ENCODE results near the gene STEAP2. TPM values are rescaled to one million over a fixed set of nuclear protein-coding genes. Genes with fewer than 3 reads are reported as not detected.
"Not testable (repeated sequence)": the region's sequence is repeated elsewhere in the genome, so short reads cannot be mapped to it uniquely, and the experiment has no call there.

The STEAP2 gene
- total and polyA plus RNA-seq, 5 donors, result 16.7 to 46.3 (median 42.1) TPM

GRCh38 chr7:90176195-90176594 lies 35.3 kb upstream of the STEAP2 start:
- DNase-seq (no peak), ATAC-seq (no peak)
- H3K4me3 ChIP-seq (ENCODE audit: low read length), result no peak overlapping the region
- H3K27me3 ChIP-seq (ENCODE audit: control insufficient read depth, insufficient read depth), result no peaks in the 10 kb centered on the region
- no peaks in the 10 kb centered on the region for H3K4me1 ChIP-seq (ENCODE audit: control insufficient read depth, insufficient read depth, low read length)
- no peaks in the 10 kb centered on the region for H3K9me3 ChIP-seq (ENCODE audit: control insufficient read depth, low read length)
- H3K27ac ChIP-seq (ENCODE audit: low read length), result no peak overlapping the region
- intact Hi-C loops (cut with DNase I), result no loop called here
- 89% methylated on average over 1 of the region's 1 CpG for WGBS

DNA sequence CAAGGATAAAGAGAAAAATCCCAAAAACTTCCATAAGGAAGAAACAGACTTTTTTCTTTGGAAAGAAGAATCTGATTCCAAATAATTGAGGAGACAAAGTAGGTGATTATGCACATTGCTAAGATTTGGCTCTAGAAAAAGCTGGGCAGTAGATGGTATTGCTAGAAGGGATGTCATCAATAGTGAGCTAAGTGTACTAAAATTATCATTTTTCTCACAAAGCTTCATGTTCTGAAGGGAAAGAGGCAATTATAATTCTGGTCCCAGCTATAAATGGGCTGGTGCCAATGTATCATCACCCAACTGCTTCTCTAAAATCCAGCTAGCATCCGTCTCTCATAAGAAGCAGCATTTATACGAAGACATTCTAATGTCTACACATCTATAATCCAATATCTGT lies 33.4 kb upstream of the STEAP2 start:
- Histone ChIP-seq H3K27ac (ENCODE audit: low read length) (no peak overlapping the region), H3K9me3 (ENCODE audit: control insufficient read depth, low read length) (no peaks in the 10 kb centered on the region), H3K4me1 (ENCODE audit: control insufficient read depth, insufficient read depth, low read length) (no peaks in the 10 kb centered on the region), H3K4me3 (ENCODE audit: low read length) (no peak overlapping the region), H3K27me3 (ENCODE audit: control insufficient read depth, insufficient read depth) (no peaks in the 10 kb centered on the region)
- intact Hi-C loops (cut with DNase I), result no loop called here
- 90% methylated on average over 2 of the region's 2 CpGs for WGBS
- no peak for DNase-seq
- ATAC-seq, result no peak

- no peak overlapping the region for H3K4me3 ChIP-seq (ENCODE audit: low read length)
- intact Hi-C loops (cut with DNase I), result no loop called here
- ATAC-seq, result no peak
- 71% methylated on average over 6 of the region's 6 CpGs for WGBS
- no peak overlapping the region for H3K27ac ChIP-seq (ENCODE audit: low read length)
- DNase-seq, result no peak
- H3K4me1 ChIP-seq (ENCODE audit: control insufficient read depth, insufficient read depth, low read length), result no peaks in the 10 kb centered on the region
- H3K9me3 ChIP-seq (ENCODE audit: control insufficient read depth, low read length), result no peaks in the 10 kb centered on the region
- no peaks in the 10 kb centered on the region for H3K27me3 ChIP-seq (ENCODE audit: control insufficient read depth, insufficient read depth)
Observed at GRCh38 chr7:90178679-90179278, 32.8 kb upstream of the STEAP2 start.

DNA sequence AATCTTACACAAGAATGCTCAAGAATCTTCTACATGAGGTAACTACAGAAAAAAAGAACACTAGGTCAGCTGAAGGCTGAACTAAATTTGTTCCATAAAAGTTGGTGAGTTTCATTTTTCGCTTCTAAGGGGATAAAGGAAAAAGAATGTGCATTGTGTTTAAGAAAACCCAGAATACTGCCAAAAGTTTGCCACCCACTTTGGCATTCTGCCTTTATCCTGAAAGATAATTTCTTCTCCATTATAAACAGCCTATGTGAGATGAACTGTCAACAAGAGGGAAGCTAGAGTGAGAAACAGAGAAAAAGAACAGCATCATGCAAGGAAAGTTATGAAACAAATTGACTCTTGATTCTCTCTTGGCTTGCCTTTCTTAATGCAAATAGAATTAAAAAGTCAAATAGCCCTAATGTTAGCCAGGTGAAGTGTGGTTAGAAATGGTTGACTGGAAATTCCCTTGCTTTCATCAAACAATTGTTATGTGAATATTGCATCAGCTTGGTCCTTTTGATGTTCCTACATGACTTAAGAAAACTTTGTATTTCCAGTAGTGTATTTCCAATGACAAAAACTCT lies 31.4 kb upstream of the STEAP2 start:
- WGBS, result 60% methylated on average over 1 of the region's 1 CpG
- intact Hi-C loops (cut with DNase I), result no loop called here

GRCh38 chr7:90180649-90181048 lies 30.9 kb upstream of the STEAP2 start:
- Histone ChIP-seq H3K9me3 (ENCODE audit: control insufficient read depth, low read length) (no peaks in the 10 kb centered on the region), H3K27me3 (ENCODE audit: control insufficient read depth, insufficient read depth) (no peaks in the 10 kb centered on the region), H3K4me3 (ENCODE audit: low read length) (no peak overlapping the region), H3K4me1 (ENCODE audit: control insufficient read depth, insufficient read depth, low read length) (no peaks in the 10 kb centered on the region), H3K27ac (ENCODE audit: low read length) (no peak overlapping the region)
- ATAC-seq (no peak), DNase-seq (no peak)
- intact Hi-C loops (cut with DNase I), result no loop called here

More for the DNA sequence above, 31.4 kb upstream of the STEAP2 start:
- DNase-seq (no peak), ATAC-seq (no peak)
- Histone ChIP-seq H3K4me1 (ENCODE audit: control insufficient read depth, insufficient read depth, low read length) (no peaks in the 10 kb centered on the region), H3K27ac (ENCODE audit: low read length) (no peak overlapping the region), H3K4me3 (ENCODE audit: low read length) (no peak overlapping the region), H3K27me3 (ENCODE audit: control insufficient read depth, insufficient read depth) (no peaks in the 10 kb centered on the region), H3K9me3 (ENCODE audit: control insufficient read depth, low read length) (no peaks in the 10 kb centered on the region)

- no peak overlapping the region for H3K27ac ChIP-seq (ENCODE audit: low read length)
- ATAC-seq, result no peak
- intact Hi-C loops (cut with DNase I), result no loop called here
- no peak for DNase-seq
- no peaks in the 10 kb centered on the region for H3K27me3 ChIP-seq (ENCODE audit: control insufficient read depth, insufficient read depth)
- H3K4me1 ChIP-seq (ENCODE audit: control insufficient read depth, insufficient read depth, low read length), result no peaks in the 10 kb centered on the region
- no peaks in the 10 kb centered on the region for H3K9me3 ChIP-seq (ENCODE audit: control insufficient read depth, low read length)
- H3K4me3 ChIP-seq (ENCODE audit: low read length), result no peak overlapping the region
Observed at GRCh38 chr7:90181485-90181884, 30.1 kb upstream of the STEAP2 start.

- not testable (repeated sequence) for H3K9me3 ChIP-seq (ENCODE audit: control insufficient read depth, low read length); H3K27me3 ChIP-seq (ENCODE audit: control insufficient read depth, insufficient read depth)
- 85% methylated on average over 4 of the region's 4 CpGs for WGBS
Observed at GRCh38 chr7:90186290-90186689, 25.2 kb upstream of the STEAP2 start.

GRCh38 chr7:90187507-90188050 lies 24.0 kb upstream of the STEAP2 start:
- Histone ChIP-seq H3K27ac (ENCODE audit: low read length) (no peak overlapping the region), H3K9me3 (ENCODE audit: control insufficient read depth, low read length) (no peaks in the 10 kb centered on the region), H3K4me3 (ENCODE audit: low read length) (no peak overlapping the region), H3K27me3 (ENCODE audit: control insufficient read depth, insufficient read depth) (no peaks in the 10 kb centered on the region), H3K4me1 (ENCODE audit: control insufficient read depth, insufficient read depth, low read length) (no peaks in the 10 kb centered on the region)
- intact Hi-C loops (cut with DNase I), result no loop called here
- no peak for ATAC-seq
- DNase-seq, result no peak

More at GRCh38 chr7:90186290-90186689, 25.2 kb upstream of the STEAP2 start:
- H3K27ac ChIP-seq (ENCODE audit: low read length); DNase-seq; intact Hi-C loops (cut with DNase I); ATAC-seq; H3K4me1 ChIP-seq (ENCODE audit: control insufficient read depth, insufficient read depth, low read length); H3K4me3 ChIP-seq (ENCODE audit: low read length): not testable (repeated sequence)

GRCh38 chr7:90188281-90188680 lies 23.3 kb upstream of the STEAP2 start:
- intact Hi-C loops (cut with DNase I), result no loop called here
- no peak for DNase-seq
- WGBS, result 59% methylated on average over 2 of the region's 2 CpGs
- no peaks in the 10 kb centered on the region for H3K4me1 ChIP-seq (ENCODE audit: control insufficient read depth, insufficient read depth, low read length)
- H3K27ac ChIP-seq (ENCODE audit: low read length), result no peak overlapping the region
- no peaks in the 10 kb centered on the region for H3K9me3 ChIP-seq (ENCODE audit: control insufficient read depth, low read length)
- H3K4me3 ChIP-seq (ENCODE audit: low read length), result no peak overlapping the region
- peak in 1 of 2 donors; percentile 43 for ATAC-seq
- H3K27me3 ChIP-seq (ENCODE audit: control insufficient read depth, insufficient read depth), result no peaks in the 10 kb centered on the region

- Histone ChIP-seq H3K27me3 (ENCODE audit: control insufficient read depth, insufficient read depth) (no peaks in the 10 kb centered on the region), H3K27ac (ENCODE audit: low read length) (no peak overlapping the region), H3K9me3 (ENCODE audit: control insufficient read depth, low read length) (no peaks in the 10 kb centered on the region), H3K4me1 (ENCODE audit: control insufficient read depth, insufficient read depth, low read length) (no peaks in the 10 kb centered on the region), H3K4me3 (ENCODE audit: low read length) (no peak overlapping the region)
- DNase-seq (no peak), ATAC-seq (no peak)
- intact Hi-C loops (cut with DNase I), result no loop called here
Observed at GRCh38 chr7:90190995-90191394, 20.5 kb upstream of the STEAP2 start.

DNA sequence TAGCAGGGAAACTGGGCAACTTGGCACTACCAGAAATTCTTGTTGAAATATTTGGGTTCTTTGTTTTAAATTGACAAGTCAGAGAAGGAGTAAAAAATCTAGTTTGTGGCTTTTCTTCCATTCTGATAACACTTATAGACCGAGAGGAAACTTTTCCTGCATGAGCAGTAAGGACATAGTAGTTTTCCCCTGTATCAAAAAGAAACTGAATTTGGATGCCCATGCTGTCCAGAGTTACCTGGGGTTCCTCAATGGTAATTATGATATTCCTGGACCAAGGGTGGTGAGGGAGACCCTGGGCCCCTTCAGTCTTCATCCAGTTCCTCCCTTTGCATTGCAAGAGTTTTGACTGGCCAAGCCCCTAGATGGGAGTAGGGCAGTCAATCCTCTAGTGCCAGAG lies 19.9 kb upstream of the STEAP2 start:
- DNase-seq (no peak), ATAC-seq (no peak)
- no peaks in the 10 kb centered on the region for H3K4me1 ChIP-seq (ENCODE audit: control insufficient read depth, insufficient read depth, low read length)
- intact Hi-C loops (cut with DNase I), result no loop called here
- H3K27ac ChIP-seq (ENCODE audit: low read length), result no peak overlapping the region
- no peaks in the 10 kb centered on the region for H3K9me3 ChIP-seq (ENCODE audit: control insufficient read depth, low read length)
- H3K27me3 ChIP-seq (ENCODE audit: control insufficient read depth, insufficient read depth), result no peaks in the 10 kb centered on the region
- WGBS, result 53% methylated on average over 1 of the region's 1 CpG
- H3K4me3 ChIP-seq (ENCODE audit: low read length), result no peak overlapping the region

Data from right cardiac atrium (tissue), 5 donors.